GM23338 (cell line): Measurements from ENCODE around the gene DPF1. TPM values are rescaled to one million over a fixed set of nuclear protein-coding genes. Genes with fewer than 3 reads are reported as not detected.

Source experiments
- ATAC-seq: fragments of 200-7000 bp; cut with Tn5 transposase; 3 replicates; pipeline ENCODE4 v1.9.1; 2020
- DNase-seq: peaks from one replicate; pipeline ENCODE4 v3.0.0-alpha.2; 2015; ENCODE audit warnings: low spot score
- H2AFZ ChIP-seq: fragments of 200-600 bp; sonication (generic); 2 replicates; pipeline ENCODE4 v1.8.0; 2016; ENCODE audit warnings: antibody characterized with exemption, mild to moderate bottlenecking, moderate library complexity
- H3F3A ChIP-seq: fragments of 200-600 bp; sonication (generic); replicated peaks from 2 replicates; pipeline ENCODE4 v1.8.0; 2017; ENCODE audit warnings: antibody characterized with exemption, mixed run types, low read depth
- H3K27ac ChIP-seq: fragments of 200-600 bp; sonication (generic); 2 replicates; pipeline ENCODE4 v1.6.1; 2016; ENCODE audit warnings: low read depth
- H3K27me3 ChIP-seq: fragments of 200-600 bp; sonication (generic); 2 replicates; pipeline ENCODE4 v1.8.0; 2016; ENCODE audit warnings: mild to moderate bottlenecking, mixed run types, moderate library complexity; ENCODE audit not compliant: insufficient read depth
- H3K36me3 ChIP-seq: fragments of 200-600 bp; sonication (generic); 2 replicates; pipeline ENCODE4 v1.8.0; 2016; ENCODE audit warnings: mild to moderate bottlenecking; ENCODE audit not compliant: insufficient read depth
- H3K4me1 ChIP-seq: fragments of 200-600 bp; sonication (generic); 2 replicates; pipeline ENCODE4 v1.8.0; 2016; ENCODE audit warnings: mild to moderate bottlenecking, moderate library complexity; ENCODE audit not compliant: insufficient read depth
- H3K4me2 ChIP-seq: fragments of 200-600 bp; sonication (generic); 2 replicates; pipeline ENCODE4 v1.7.1; 2017; ENCODE audit warnings: mixed run types
- H3K4me3 ChIP-seq: fragments of 200-600 bp; sonication (generic); 2 replicates; pipeline ENCODE4 v1.6.1; 2016; ENCODE audit warnings: mixed run types
- H3K79me2 ChIP-seq: fragments of 200-600 bp; sonication (generic); replicated peaks from 2 replicates; pipeline ENCODE4 v1.8.0; 2017; ENCODE audit warnings: mild to moderate bottlenecking; ENCODE audit not compliant: insufficient read depth
- H3K9me2 ChIP-seq: fragments of 200-600 bp; sonication (generic); 2 replicates; pipeline ENCODE4 v1.8.0; 2017; ENCODE audit not compliant: insufficient read depth
- H4K20me1 ChIP-seq: fragments of 200-600 bp; sonication (generic); replicated peaks from 2 replicates; pipeline ENCODE4 v1.8.0; 2017; ENCODE audit warnings: mild to moderate bottlenecking; ENCODE audit not compliant: insufficient read depth
- H3K27ac Mint-ChIP-seq: 2 replicates; pipeline ENCODE4 v1.8.0; 2020; ENCODE audit warnings: inconsistent platforms, mild to moderate bottlenecking, moderate library complexity, mixed read lengths
- H3K27me3 Mint-ChIP-seq: 3 replicates; pipeline ENCODE4 v1.8.0; 2022; ENCODE audit warnings: low read depth, mild to moderate bottlenecking, moderate library complexity, mixed read lengths, inconsistent platforms; ENCODE audit not compliant: insufficient read depth, poor library complexity
- H3K36me3 Mint-ChIP-seq: 3 replicates; pipeline ENCODE4 v1.8.0; 2021; ENCODE audit warnings: low read depth, mild to moderate bottlenecking, inconsistent platforms, moderate library complexity, mixed read lengths
- H3K4me1 Mint-ChIP-seq: 3 replicates; pipeline ENCODE4 v1.8.0; 2020; ENCODE audit warnings: mild to moderate bottlenecking, inconsistent platforms, mixed read lengths
- H3K4me3 Mint-ChIP-seq: 3 replicates; pipeline ENCODE4 v1.8.0; 2021; ENCODE audit warnings: moderate library complexity, mild to moderate bottlenecking, inconsistent platforms, mixed read lengths
- H3K9me3 Mint-ChIP-seq: 3 replicates; pipeline ENCODE4 v1.8.0; 2020; ENCODE audit warnings: moderate library complexity, mild to moderate bottlenecking, inconsistent platforms, mixed read lengths
- CREB1 ChIP-seq: fragments of 250-450 bp; sonication (Bioruptor Pico); IDR thresholded peaks from 2 replicates; pipeline ENCODE4 v1.5.0; 2020; ENCODE audit warnings: low read depth, mild to moderate bottlenecking, moderate library complexity
- CTCF ChIP-seq, 2 experiments: fragments of 200-600 bp in 1 of 2; sonication (generic) in 1 of 2; conservative IDR thresholded peaks; 2 replicates each; pipeline versions ENCODE4 v1.5.1 to v1.6.1; 2016 to 2017; ENCODE audit warnings: antibody characterized with exemption in 2 of 2, low read depth in 2 of 2, mild to moderate bottlenecking in 2 of 2, moderate library complexity in 1 of 2
- ETS1 ChIP-seq: IDR thresholded peaks from 2 replicates; pipeline ENCODE4 v1.6.1; 2016; ENCODE audit warnings: antibody characterized with exemption
- EZH2 ChIP-seq: fragments of 200-600 bp; sonication (generic); IDR thresholded peaks from one replicate; pipeline ENCODE4 v1.8.0; 2017; ENCODE audit warnings: antibody characterized with exemption, mild to moderate bottlenecking, low read depth; ENCODE audit not compliant: unreplicated experiment
- EZH2phosphoT487 ChIP-seq: fragments of 200-600 bp; sonication (generic); IDR thresholded peaks from one replicate; pipeline ENCODE4 v1.8.1; 2018; ENCODE audit warnings: antibody characterized with exemption; ENCODE audit not compliant: unreplicated experiment
- NANOG ChIP-seq: IDR thresholded peaks from 2 replicates; pipeline ENCODE4 v1.6.1; 2016; ENCODE audit warnings: antibody characterized with exemption, borderline replicate concordance
- POLR2AphosphoS5 ChIP-seq: IDR thresholded peaks from 2 replicates; pipeline ENCODE4 v1.6.1; 2016; ENCODE audit warnings: antibody characterized with exemption, low read depth
- STAT1 ChIP-seq: IDR thresholded peaks from one replicate; pipeline ENCODE4 v1.6.1; 2016; ENCODE audit warnings: antibody characterized with exemption; ENCODE audit not compliant: unreplicated experiment
- ZNF114 ChIP-seq: fragments of 250-450 bp; sonication (Bioruptor Pico); IDR thresholded peaks from 2 replicates; pipeline ENCODE4 v1.5.0; 2020; ENCODE audit warnings: mild to moderate bottlenecking, moderate library complexity
- ZNF462 ChIP-seq: fragments of 250-450 bp; sonication (Bioruptor Pico); IDR thresholded peaks from 2 replicates; pipeline ENCODE4 v1.5.0; 2020; ENCODE audit warnings: mild to moderate bottlenecking, moderate library complexity
- polyA plus RNA-seq: library from polyadenylated mRNA; unstranded; fragments of >200 nt; fragmentation: Nextera tagmentation; extraction: Ambion mirVana; gene quantifications from 2 replicates; pipeline ENCODE4 v1.2.1, GENCODE V29; 2016
- total RNA-seq: library from RNA; depleted of rRNA; stranded (reverse); fragments of >200 nt; shearing (Covaris generic); gene quantifications from 2 replicates; pipeline ENCODE4 v1.2.3, GENCODE V29; 2014

Gene DPF1
- total and polyA plus RNA-seq, 2 experiments from 2014 or later, result 8.3 to 11.7 TPM

DNA sequence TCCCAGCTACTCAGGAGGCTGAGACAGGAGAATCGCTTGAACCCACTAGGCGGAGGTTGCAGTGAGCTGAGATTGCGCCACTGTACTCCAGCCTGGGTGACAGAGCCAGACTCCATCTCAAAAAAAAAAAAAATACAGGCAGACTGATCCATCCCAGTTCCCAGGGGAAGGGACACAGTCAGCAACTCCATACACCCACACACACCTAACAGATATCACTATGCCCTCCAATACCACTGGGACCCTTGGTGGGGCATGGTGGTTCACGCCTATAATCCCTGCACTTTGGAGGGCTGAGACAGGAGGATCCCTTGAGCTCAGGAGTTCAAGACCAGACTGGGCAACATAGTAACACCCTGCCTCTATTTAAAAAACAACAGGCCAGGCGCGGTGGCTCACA, 2.6 kb downstream of the DPF1 start:
- H3K36me3 ChIP-seq, result no peaks in the 10 kb centered on the region
- no peak for TF ChIP-seq ETS1
- TF ChIP-seq ZNF114 (CRISPR knock-in tag), result no peak
- no peak for TF ChIP-seq CREB1
- TF ChIP-seq EZH2, result no peak
- TF ChIP-seq POLR2AphosphoS5, result no peak
- TF ChIP-seq STAT1, result no peak
- no peak for TF ChIP-seq NANOG
- peaks cover 20% of the 10 kb centered on the region for H3F3A ChIP-seq
- no peak overlapping the region for H3K27ac Mint-ChIP-seq
- H3K27ac ChIP-seq, result no peak overlapping the region
- H2AFZ ChIP-seq, result no peak overlapping the region
- H4K20me1 ChIP-seq, result 0 out of 2 replicates have a peak, but pooled peaks cover 6% of the 10 kb centered on the region
- H3K79me2 ChIP-seq, result peaks cover 8% of the 10 kb centered on the region
- H3K4me3 Mint-ChIP-seq, result no peak overlapping the region
- H3K36me3 Mint-ChIP-seq, result peaks cover 21% of the 10 kb centered on the region
- no peak overlapping the region for H3K4me2 ChIP-seq
- H3K9me2 ChIP-seq, result no peaks in the 10 kb centered on the region
- ATAC-seq, result no peak
- H3K27me3 ChIP-seq, result 0 out of 2 replicates have a peak, but pooled peaks cover 4% of the 10 kb centered on the region
- no peak for DNase-seq
- no peaks in the 10 kb centered on the region; the same call in none of the 3 replicates for H3K9me3 Mint-ChIP-seq
- peaks cover 17% of the 10 kb centered on the region for H3K4me1 Mint-ChIP-seq
- H3K4me3 ChIP-seq, result no peak overlapping the region
- H3K4me1 ChIP-seq, result peaks cover 16% of the 10 kb centered on the region
- peaks cover 11% of the 10 kb centered on the region for H3K27me3 Mint-ChIP-seq

DNA sequence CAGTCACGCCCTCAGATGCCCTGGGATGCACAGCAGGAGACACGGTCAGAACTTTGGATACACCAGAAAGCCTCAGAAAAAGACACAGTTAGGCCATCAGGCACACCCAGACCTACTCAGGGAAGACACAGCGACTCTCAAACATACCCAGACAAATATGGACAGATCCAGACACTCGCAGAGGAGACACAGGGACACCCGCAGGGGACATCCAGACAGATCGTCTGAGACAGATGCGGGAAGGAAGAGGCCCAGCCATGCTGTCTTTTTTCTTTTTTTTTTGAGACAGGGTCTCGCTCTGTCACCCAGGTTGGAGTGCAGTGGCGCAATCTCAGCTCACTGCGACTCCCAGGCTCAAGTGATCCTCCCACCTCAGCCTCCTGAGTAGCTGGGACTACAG, 4.8 kb downstream of the DPF1 start:
- peaks cover 29% of the 10 kb centered on the region for H3K36me3 Mint-ChIP-seq
- ATAC-seq (no peak), DNase-seq (no peak)
- Histone ChIP-seq H3K27me3 (0 out of 2 replicates have a peak, but pooled peaks cover 4% of the 10 kb centered on the region), H3K79me2 (peaks cover 8% of the 10 kb centered on the region), H3K9me2 (no peaks in the 10 kb centered on the region), H3K4me1 (peaks cover 14% of the 10 kb centered on the region), H3K4me2 (no peak overlapping the region), H3K36me3 (no peaks in the 10 kb centered on the region), H3F3A (peaks cover 12% of the 10 kb centered on the region), H2AFZ (no peak overlapping the region), H3K27ac (no peak overlapping the region), H3K4me3 (no peak overlapping the region), H4K20me1 (0 out of 2 replicates have a peak, but pooled peaks cover 6% of the 10 kb centered on the region)
- no peaks in the 10 kb centered on the region; the same call in none of the 3 replicates for H3K9me3 Mint-ChIP-seq
- no peak overlapping the region for H3K27ac Mint-ChIP-seq
- TF ChIP-seq EZH2, result no peak
- no peak for TF ChIP-seq EZH2phosphoT487
- no peak for TF ChIP-seq CREB1
- TF ChIP-seq ZNF462 (CRISPR knock-in tag), result no peak
- no peak for TF ChIP-seq STAT1
- no peak for TF ChIP-seq ETS1
- TF ChIP-seq ZNF114 (CRISPR knock-in tag), result no peak
- TF ChIP-seq POLR2AphosphoS5, result no peak
- no peak for TF ChIP-seq CTCF (conservative IDR thresholded peaks at IDR 0.05; ENCODE audit: low read depth in 2 of 2)
- TF ChIP-seq NANOG, result no peak
- H3K27me3 Mint-ChIP-seq, result peaks cover 9% of the 10 kb centered on the region
- H3K4me1 Mint-ChIP-seq, result peaks cover 15% of the 10 kb centered on the region
- no peak overlapping the region for H3K4me3 Mint-ChIP-seq
